CD14-positive monocyte (primary cell): Measurements from ENCODE around the gene ESRRB. TPM values are rescaled to one million over a fixed set of nuclear protein-coding genes. Genes with fewer than 3 reads are reported as not detected.

Experiments used
- DNase-seq, 3 donors: peaks; one replicate each; pipeline ENCODE4 v3.0.0-alpha.2; 2011 to 2022
- H2AFZ ChIP-seq: 2 replicates; pipeline ENCODE4 v1.6.0; 2012; ENCODE audit warnings: mild to moderate bottlenecking, low read depth, low read length, inconsistent platforms; ENCODE audit not compliant: insufficient read depth, poor library complexity, severe bottlenecking
- H3K27ac ChIP-seq, 2 donors: 1 replicate in 1 of 2; 2 replicates in 1 of 2; pipeline ENCODE4 v1.5.1; 2012 to 2013; ENCODE audit warnings: low read length in 2 of 2, control low read depth in 1 of 2, inconsistent platforms in 1 of 2, low read depth in 1 of 2, mild to moderate bottlenecking in 1 of 2
- H3K27me3 ChIP-seq, 2 donors: one replicate each; pipeline versions ENCODE4 v1.6.0 to v1.6.1; 2011 to 2013; ENCODE audit warnings: low read length in 2 of 2; ENCODE audit not compliant: control insufficient read depth in 2 of 2, insufficient read depth in 2 of 2
- H3K36me3 ChIP-seq, 2 donors: replicated peaks in 1 of 2; 1 replicate in 1 of 2; 2 replicates in 1 of 2; pipeline versions ENCODE4 v1.5.1 to v1.6.1; 2012 to 2013; ENCODE audit warnings: low read length in 2 of 2, control low read depth in 1 of 2, inconsistent platforms in 1 of 2, mild to moderate bottlenecking in 1 of 2; ENCODE audit not compliant: insufficient read depth in 2 of 2, control insufficient read depth in 1 of 2
- H3K4me1 ChIP-seq, 2 donors: 1 replicate in 1 of 2; 2 replicates in 1 of 2; pipeline versions ENCODE4 v1.5.1 to v1.6.1; 2012 to 2013; ENCODE audit warnings: low read length in 2 of 2, control low read depth in 1 of 2, inconsistent platforms in 1 of 2, mild to moderate bottlenecking in 1 of 2, moderate library complexity in 1 of 2; ENCODE audit not compliant: insufficient read depth in 2 of 2, control insufficient read depth in 1 of 2
- H3K4me2 ChIP-seq: replicated peaks from 2 replicates; pipeline ENCODE3; 2012; ENCODE audit warnings: low read length, moderate library complexity, mild to moderate bottlenecking; ENCODE audit not compliant: poor library complexity, severe bottlenecking; ENCODE audit errors: extremely low read depth
- H3K4me3 ChIP-seq, 3 experiments: fragments of 200-600 bp in 1 of 3; sonication (generic) in 1 of 3; replicated peaks in 1 of 3; 1 replicate in 2 of 3; 2 replicates in 1 of 3; pipeline ENCODE4 v1.5.1; 2011 to 2013; ENCODE audit warnings: low read length in 3 of 3, mild to moderate bottlenecking in 3 of 3, control low read depth in 2 of 3, low read depth in 2 of 3, inconsistent platforms in 1 of 3, moderate library complexity in 1 of 3
- H3K79me2 ChIP-seq: 2 replicates; pipeline ENCODE4 v1.6.0; 2012; ENCODE audit warnings: mild to moderate bottlenecking, control low read depth, inconsistent platforms, low read length, moderate library complexity; ENCODE audit not compliant: insufficient read depth
- H3K9ac ChIP-seq: 2 replicates; pipeline ENCODE4 v1.6.0; 2017; ENCODE audit warnings: low read length, mild to moderate bottlenecking; ENCODE audit not compliant: insufficient read depth, poor library complexity, severe bottlenecking
- H3K9me3 ChIP-seq, 2 donors: replicated peaks in 1 of 2; 1 replicate in 1 of 2; 2 replicates in 1 of 2; pipeline versions ENCODE4 v1.5.1 to v1.6.1; 2012 to 2013; ENCODE audit warnings: low read length in 2 of 2, control low read depth in 1 of 2; ENCODE audit not compliant: control insufficient read depth in 1 of 2, insufficient read depth in 1 of 2
- H4K20me1 ChIP-seq: 2 replicates; pipeline ENCODE4 v1.6.0; 2012; ENCODE audit warnings: mild to moderate bottlenecking, low read length, control low read depth, moderate library complexity; ENCODE audit not compliant: insufficient read depth
- H3K27ac Mint-ChIP-seq, 7 donors: one replicate each; pipeline ENCODE4 v1.8.0; 2020; ENCODE audit warnings: mild to moderate bottlenecking in 7 of 7, mixed read lengths in 7 of 7, moderate library complexity in 6 of 7, inconsistent platforms in 2 of 7
- H3K27me3 Mint-ChIP-seq, 3 donors: one replicate each; pipeline ENCODE4 v1.8.0; 2021 to 2022; ENCODE audit warnings: low read depth in 3 of 3, mild to moderate bottlenecking in 3 of 3, mixed read lengths in 3 of 3, moderate library complexity in 3 of 3, inconsistent platforms in 1 of 3
- H3K36me3 Mint-ChIP-seq, 2 donors: one replicate each; pipeline ENCODE4 v1.8.0; 2020; ENCODE audit warnings: mixed read lengths in 2 of 2, inconsistent platforms in 1 of 2, mild to moderate bottlenecking in 1 of 2
- H3K4me1 Mint-ChIP-seq: one replicate; pipeline ENCODE4 v1.8.0; 2020; ENCODE audit warnings: mild to moderate bottlenecking, mixed read lengths
- H3K4me3 Mint-ChIP-seq, 2 donors: one replicate each; pipeline ENCODE4 v1.8.0; 2020; ENCODE audit warnings: mild to moderate bottlenecking in 2 of 2, mixed read lengths in 2 of 2, moderate library complexity in 1 of 2
- H3K9me3 Mint-ChIP-seq, 7 donors: one replicate each; pipeline ENCODE4 v1.8.0; 2020 to 2022; ENCODE audit warnings: mixed read lengths in 7 of 7, mild to moderate bottlenecking in 6 of 7, moderate library complexity in 6 of 7, inconsistent platforms in 2 of 7
- WGBS: methylation state at CpG from one replicate; pipeline ENCODE4 v1.1.5; 2013; ENCODE audit warnings: missing lambda C conversion rate; ENCODE audit not compliant: insufficient coverage; 5-methylcytosine and 5-hydroxymethylcytosine counted together
- intact Hi-C, 2 donors: fragments of 100-400 bp; cut with micrococcal nuclease; formaldehyde crosslinking; loops; one replicate each; pipeline versions ENCODE4 v1.15.0 to v1.15.1; 2023
- polyA plus RNA-seq, 3 donors: library from polyadenylated mRNA; depleted of rRNA in 1 of 3; unstranded in 2 of 3; stranded (reverse) in 1 of 3; fragments of 300-500 nt in 2 of 3; fragments of >200 nt in 1 of 3; fragmentation: Illumina TruSeq in 2 of 3; gene quantifications; 1 replicate in 2 of 3; 2 replicates in 1 of 3; pipeline ENCODE4 v1.2.3, GENCODE V29; 2012 to 2021
- TF ChIP-seq, protein P1 (sequence below): fragments of 200-600 bp; IDR thresholded peaks from one replicate; pipeline ENCODE4 v1.8.0; 2022; ENCODE audit warnings: antibody characterized with exemption, mild to moderate bottlenecking

Gene ESRRB
- polyA plus RNA-seq, 3 donors: 0.03 TPM; not detected in 2

DNA sequence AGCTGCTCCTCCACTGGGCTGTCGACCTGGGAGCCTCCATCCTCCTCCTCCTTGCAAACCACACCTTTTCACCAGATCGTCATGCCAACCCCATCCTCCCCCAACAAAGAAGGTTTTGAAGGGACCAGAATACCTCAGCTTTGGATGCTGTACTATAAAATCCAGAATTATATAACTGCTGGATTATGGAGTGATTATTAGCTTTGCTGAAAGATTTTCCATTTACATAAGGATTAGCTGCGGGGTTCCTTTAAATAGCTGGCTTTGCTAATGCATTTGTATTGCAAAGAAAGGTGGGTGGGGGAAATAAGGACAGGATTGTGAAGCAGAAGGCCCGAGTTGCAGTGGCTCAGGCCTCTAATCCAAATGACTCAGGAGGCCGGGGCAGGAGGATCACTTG is 36.6 kb downstream of the ESRRB start:
- Histone ChIP-seq H3K9me3 (peaks cover 0 to 4% of the 10 kb centered on the region in 2 donors), H3K4me3 (no peak overlapping the region), H4K20me1 (no peaks in the 10 kb centered on the region), H3K36me3 (no peaks in the 10 kb centered on the region), H3K4me1 (no peaks in the 10 kb centered on the region), H3K4me2 (no peak overlapping the region), H3K79me2 (no peaks in the 10 kb centered on the region), H3K27ac (no peak overlapping the region), H3K27me3 (peaks cover 8 to 30% of the 10 kb centered on the region in 2 donors), H2AFZ (no peak overlapping the region), H3K9ac (no peak overlapping the region)
- peaks cover 27 to 52% (median 34%) of the 10 kb centered on the region in 3 donors for H3K27me3 Mint-ChIP-seq
- H3K27ac Mint-ChIP-seq: no peak overlapping the region
- no peaks in the 10 kb centered on the region for H3K9me3 Mint-ChIP-seq
- TF ChIP-seq, protein P1, sequence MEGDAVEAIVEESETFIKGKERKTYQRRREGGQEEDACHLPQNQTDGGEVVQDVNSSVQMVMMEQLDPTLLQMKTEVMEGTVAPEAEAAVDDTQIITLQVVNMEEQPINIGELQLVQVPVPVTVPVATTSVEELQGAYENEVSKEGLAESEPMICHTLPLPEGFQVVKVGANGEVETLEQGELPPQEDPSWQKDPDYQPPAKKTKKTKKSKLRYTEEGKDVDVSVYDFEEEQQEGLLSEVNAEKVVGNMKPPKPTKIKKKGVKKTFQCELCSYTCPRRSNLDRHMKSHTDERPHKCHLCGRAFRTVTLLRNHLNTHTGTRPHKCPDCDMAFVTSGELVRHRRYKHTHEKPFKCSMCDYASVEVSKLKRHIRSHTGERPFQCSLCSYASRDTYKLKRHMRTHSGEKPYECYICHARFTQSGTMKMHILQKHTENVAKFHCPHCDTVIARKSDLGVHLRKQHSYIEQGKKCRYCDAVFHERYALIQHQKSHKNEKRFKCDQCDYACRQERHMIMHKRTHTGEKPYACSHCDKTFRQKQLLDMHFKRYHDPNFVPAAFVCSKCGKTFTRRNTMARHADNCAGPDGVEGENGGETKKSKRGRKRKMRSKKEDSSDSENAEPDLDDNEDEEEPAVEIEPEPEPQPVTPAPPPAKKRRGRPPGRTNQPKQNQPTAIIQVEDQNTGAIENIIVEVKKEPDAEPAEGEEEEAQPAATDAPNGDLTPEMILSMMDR: no peak
- intact Hi-C loops: no loop called here
- peaks cover 0 to 5% of the 10 kb centered on the region in 2 donors for H3K36me3 Mint-ChIP-seq
- H3K4me3 Mint-ChIP-seq: peak overlapping the region in 1 of 2 donors; percentile 2
- H3K4me1 Mint-ChIP-seq: peaks cover 3% of the 10 kb centered on the region
- 24% methylated on average over 2 of the region's 5 CpGs for WGBS
- no peak for DNase-seq

DNA sequence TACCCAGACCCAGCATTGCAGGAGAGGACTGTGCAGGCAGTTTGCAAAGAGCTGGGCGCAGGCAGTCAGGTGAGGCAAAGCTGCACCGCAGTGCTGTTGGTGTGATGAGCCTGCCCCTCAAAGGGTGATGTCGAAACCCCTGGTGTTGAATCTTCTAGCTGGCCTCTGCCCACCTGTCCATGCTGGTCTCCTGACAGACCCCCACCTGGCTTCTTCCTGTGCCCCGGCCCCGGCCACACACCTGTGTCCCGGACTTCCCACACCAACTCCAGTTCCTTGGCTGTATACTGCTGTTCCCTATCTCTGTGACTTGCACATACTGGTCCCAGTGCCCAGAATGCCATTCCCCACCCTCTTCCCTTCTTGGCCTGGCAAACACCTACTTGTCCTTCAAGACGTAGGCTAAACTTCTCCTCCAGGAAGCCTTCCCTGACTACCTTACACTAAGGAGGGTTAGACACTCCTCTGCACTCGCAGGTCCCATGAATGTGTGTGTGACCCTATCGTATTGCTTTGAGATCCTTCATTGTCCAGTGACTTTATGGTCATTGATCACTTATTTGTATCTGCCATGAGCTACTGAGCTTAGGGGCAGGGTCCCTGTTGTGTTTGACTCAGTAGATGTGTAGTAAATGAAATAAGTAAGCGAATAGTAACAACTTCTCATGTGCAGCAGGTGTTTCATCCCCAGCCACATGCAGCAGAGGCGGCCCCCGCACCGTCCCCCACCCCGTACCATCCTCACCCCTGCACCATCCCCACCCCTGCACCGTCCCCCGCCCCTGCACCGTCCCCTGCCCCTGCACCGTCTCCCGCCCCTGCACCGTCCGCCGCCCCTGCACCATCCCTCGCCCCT is 37.4 kb downstream of the ESRRB start:
- Histone ChIP-seq H3K4me1 (no peaks in the 10 kb centered on the region), H4K20me1 (no peaks in the 10 kb centered on the region), H3K9ac (no peak overlapping the region), H3K27ac (no peak overlapping the region), H3K9me3 (peaks cover 0 to 4% of the 10 kb centered on the region in 2 donors), H2AFZ (no peak overlapping the region), H3K79me2 (no peaks in the 10 kb centered on the region), H3K36me3 (no peaks in the 10 kb centered on the region), H3K4me3 (no peak overlapping the region), H3K4me2 (no peak overlapping the region), H3K27me3 (peaks cover 8 to 30% of the 10 kb centered on the region in 2 donors)
- H3K4me3 Mint-ChIP-seq: peak overlapping the region in 1 of 2 donors; percentile 70
- H3K4me1 Mint-ChIP-seq: peaks cover 3% of the 10 kb centered on the region
- no peak overlapping the region for H3K27ac Mint-ChIP-seq
- peaks cover 27 to 52% (median 34%) of the 10 kb centered on the region in 3 donors for H3K27me3 Mint-ChIP-seq
- intact Hi-C loops: no loop called here
- H3K36me3 Mint-ChIP-seq: peaks cover 0 to 5% of the 10 kb centered on the region in 2 donors
- 89% methylated on average over 8 of the region's 23 CpGs for WGBS
- TF ChIP-seq, protein P1: no peak
- H3K9me3 Mint-ChIP-seq: no peaks in the 10 kb centered on the region
- DNase-seq: no peak
